ENCODE data around the gene SIPA1L2.

- TF ChIP-seq EZH2 (IDR thresholded peaks at IDR 0.05; ENCODE audit: borderline replicate concordance, low read length) (no peak), CTCF (IDR thresholded peaks at IDR 0.05; ENCODE audit: low read length) (no peak)
These were observed 18.4 kb upstream of the SIPA1L2 start for GRCh38 chr1:232648316-232648715.

Data from OCI-LY1 (cell line).